OCI-LY3 (cell line): ENCODE measurements around the gene CCDC187.

Source experiments
- H2AFZ ChIP-seq: fragments of 200-600, 300-600 bp; shearing (Covaris generic); 2 replicates; pipeline ENCODE4 v1.6.0; 2014; ENCODE audit warnings: antibody characterized with exemption, low read depth, low read length
- H3K27ac ChIP-seq: fragments of 200-600, 300-600 bp; sonication (generic); 2 replicates; pipeline ENCODE4 v1.5.1; 2014; ENCODE audit warnings: mild to moderate bottlenecking, low read length, moderate library complexity, mixed read lengths
- H3K27me3 ChIP-seq: fragments of 200-600, 300-600 bp; sonication (generic); 2 replicates; pipeline ENCODE4 v1.6.1; 2014; ENCODE audit warnings: low read depth, low read length, mixed read lengths
- H3K36me3 ChIP-seq: fragments of 200-600, 300-600 bp; sonication (generic); replicated peaks from 2 replicates; pipeline ENCODE3; 2014; ENCODE audit warnings: low read depth, low read length, mixed read lengths
- H3K4me1 ChIP-seq: fragments of 300-600, 200-600 bp; sonication (generic); 2 replicates; pipeline ENCODE4 v1.6.1; 2014; ENCODE audit warnings: low read length, mixed read lengths
- H3K4me2 ChIP-seq: fragments of 200-600, 300-600 bp; sonication (generic); 2 replicates; pipeline ENCODE4 v1.6.1; 2014; ENCODE audit warnings: low read length, mixed read lengths
- H3K4me3 ChIP-seq: fragments of 300-600, 200-600 bp; sonication (generic); 2 replicates; pipeline ENCODE4 v1.5.1; 2014; ENCODE audit warnings: antibody characterized with exemption, mild to moderate bottlenecking, low read length, moderate library complexity
- H3K79me2 ChIP-seq: fragments of 300-600, 200-600 bp; shearing (Covaris generic); 2 replicates; pipeline ENCODE4 v1.6.1; 2014; ENCODE audit warnings: mild to moderate bottlenecking, low read length, mixed read lengths
- H3K9ac ChIP-seq: fragments of 300-600, 200-600 bp; shearing (Covaris generic); 2 replicates; pipeline ENCODE4 v1.6.0; 2014; ENCODE audit warnings: mild to moderate bottlenecking, low read length, moderate library complexity
- H3K9me3 ChIP-seq: fragments of 200-600, 300-600 bp; shearing (Covaris generic); 2 replicates; pipeline ENCODE4 v1.6.1; 2014; ENCODE audit warnings: low read length, mixed read lengths; ENCODE audit not compliant: insufficient read depth
- H4K20me1 ChIP-seq: fragments of 200-600, 300-600 bp; sonication (generic); 2 replicates; pipeline ENCODE4 v1.6.1; 2016; ENCODE audit warnings: low read length, mixed read lengths; ENCODE audit not compliant: insufficient read depth
- CTCF ChIP-seq: fragments of 200-600, 300-600 bp; sonication (generic); IDR thresholded peaks from 2 replicates; pipeline ENCODE4 v1.5.1; 2014; ENCODE audit warnings: antibody characterized with exemption, low read length, low read depth
- EZH2phosphoT487 ChIP-seq: fragments of 200-600 bp; shearing (Covaris generic); IDR thresholded peaks from 2 replicates; pipeline ENCODE4 v1.6.1; 2018; ENCODE audit warnings: antibody characterized with exemption, mixed run types, low read depth

The CCDC187 gene

GRCh38 chr9:136235709-136236455 is 68.0 kb downstream of the CCDC187 start:
- Histone ChIP-seq H3K9me3 (no peaks in the 10 kb centered on the region), H3K27me3 (no peaks in the 10 kb centered on the region), H3K27ac (no peak overlapping the region), H3K9ac (no peak overlapping the region), H3K4me1 (peaks cover 18% of the 10 kb centered on the region), H4K20me1 (peaks cover 63% of the 10 kb centered on the region), H2AFZ (no peak overlapping the region), H3K4me3 (no peak overlapping the region), H3K79me2 (peaks cover 86% of the 10 kb centered on the region), H3K36me3 (peaks cover 3% of the 10 kb centered on the region), H3K4me2 (no peak overlapping the region)
- no peak for TF ChIP-seq EZH2phosphoT487

- Histone ChIP-seq H3K4me3 (no peak overlapping the region), H3K27ac (no peak overlapping the region), H3K36me3 (peaks cover 3% of the 10 kb centered on the region), H3K27me3 (no peaks in the 10 kb centered on the region), H3K4me2 (no peak overlapping the region), H3K9ac (no peak overlapping the region), H3K4me1 (peaks cover 11% of the 10 kb centered on the region), H3K79me2 (peaks cover 86% of the 10 kb centered on the region), H4K20me1 (peaks cover 62% of the 10 kb centered on the region), H2AFZ (no peak overlapping the region), H3K9me3 (no peaks in the 10 kb centered on the region)
- TF ChIP-seq CTCF: no peak
- no peak for TF ChIP-seq EZH2phosphoT487
These were observed 68.7 kb downstream of the CCDC187 start for GRCh38 chr9:136235171-136235570.

GRCh38 chr9:136234597-136234996 is 69.3 kb downstream of the CCDC187 start:
- no peak overlapping the region for H3K9ac ChIP-seq
- TF ChIP-seq EZH2phosphoT487: no peak
- no peak for TF ChIP-seq CTCF
- no peaks in the 10 kb centered on the region for H3K9me3 ChIP-seq
- H3K4me1 ChIP-seq: peaks cover 5% of the 10 kb centered on the region
- H3K27ac ChIP-seq: no peak overlapping the region
- no peak overlapping the region for H3K4me2 ChIP-seq
- H4K20me1 ChIP-seq: peaks cover 57% of the 10 kb centered on the region
- H2AFZ ChIP-seq: no peak overlapping the region
- H3K4me3 ChIP-seq: no peak overlapping the region
- no peaks in the 10 kb centered on the region for H3K27me3 ChIP-seq
- peaks cover 82% of the 10 kb centered on the region for H3K79me2 ChIP-seq
- H3K36me3 ChIP-seq: peaks cover 3% of the 10 kb centered on the region

- no peak for TF ChIP-seq EZH2phosphoT487
- TF ChIP-seq CTCF: no peak
These were observed 70.0 kb downstream of the CCDC187 start for GRCh38 chr9:136233868-136234267.

More at GRCh38 chr9:136233868-136234267, 70.0 kb downstream of the CCDC187 start:
- Histone ChIP-seq H3K4me1 (no peaks in the 10 kb centered on the region), H3K4me2 (no peak overlapping the region), H3K9ac (no peak overlapping the region), H4K20me1 (peaks cover 49% of the 10 kb centered on the region), H3K9me3 (no peaks in the 10 kb centered on the region), H2AFZ (no peak overlapping the region), H3K27me3 (no peaks in the 10 kb centered on the region), H3K79me2 (peaks cover 82% of the 10 kb centered on the region), H3K4me3 (no peak overlapping the region), H3K27ac (no peak overlapping the region), H3K36me3 (peaks cover 3% of the 10 kb centered on the region)
